Measurements from ENCODE around the gene RGS3. TPM values are rescaled to one million over a fixed set of nuclear protein-coding genes. Genes with fewer than 3 reads are reported as not detected.

The RGS3 gene
- total RNA-seq, 2 experiments from 2014 or later, result 22.8 to 32.9 TPM

DNA sequence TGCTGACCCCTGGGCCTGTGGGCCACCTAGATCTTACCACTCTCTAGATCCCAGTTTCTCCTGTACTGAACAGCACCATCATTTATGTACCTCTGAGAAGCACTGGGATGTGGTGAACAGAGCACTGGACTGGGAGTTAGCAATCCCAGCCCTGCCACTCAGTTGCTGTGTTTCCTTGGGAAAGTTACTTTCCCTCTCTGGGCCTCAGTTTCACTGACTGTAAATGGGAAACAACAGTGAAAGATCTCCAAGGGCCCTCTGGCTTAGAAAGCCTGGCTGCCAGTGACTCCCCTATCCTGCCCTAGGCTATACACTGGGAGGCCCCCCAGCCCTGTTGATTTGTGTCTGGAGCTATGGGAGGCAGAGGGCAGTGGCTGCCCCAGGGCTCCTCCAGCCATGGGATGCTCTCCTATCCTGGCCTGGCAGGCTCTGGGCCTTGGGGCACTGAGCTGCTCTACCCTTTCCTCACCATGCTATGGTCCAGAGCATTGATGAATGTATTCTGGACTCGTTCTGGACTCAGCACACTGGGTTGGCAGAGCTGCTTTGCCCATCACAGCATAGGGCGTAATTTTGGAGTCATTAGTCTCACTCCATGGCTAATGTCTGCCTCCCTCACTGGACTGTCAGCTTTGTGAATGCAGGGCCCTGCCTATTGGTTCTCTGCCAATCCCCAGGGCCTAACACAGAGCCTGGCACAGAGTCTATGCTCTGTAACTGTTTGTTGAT, 99.3 kb downstream of the RGS3 start:
- ChIA-PET POLR2A (interaction anchor here (0.5 kb wide), 1 partner anchor 10 kb away, joined by 3 read pairs; no protein-coding TSS in a partner anchor), CTCF (ENCODE audit: unreplicated experiment) (no interaction called here)
- Histone ChIP-seq H2AFZ (ENCODE audit: low read length) (no peak overlapping the region), H3K4me1 (ENCODE audit: insufficient read depth, low read length, poor library complexity, severe bottlenecking) (peaks cover 12% of the 10 kb centered on the region), H3K4me3 (ENCODE audit: low read depth, low read length, poor library complexity, severe bottlenecking) (no peak overlapping the region), H3K9me3 (ENCODE audit: low read length) (no peaks in the 10 kb centered on the region), H3K27ac (ENCODE audit: low read depth, low read length, poor library complexity, severe bottlenecking) (no peak overlapping the region), H3K9me2 (ENCODE audit: insufficient read depth, low read length) (no peaks in the 10 kb centered on the region), H3K79me2 (ENCODE audit: insufficient read depth, low read depth, low read length) (no peaks in the 10 kb centered on the region), H3K36me3 (ENCODE audit: insufficient read depth, low read length) (no peaks in the 10 kb centered on the region), H3K4me2 (ENCODE audit: low read length) (no peak overlapping the region), H4K20me1 (ENCODE audit: insufficient read depth, low read length) (no peaks in the 10 kb centered on the region)
- BruUV-seq (replicated peaks), result no TSS peak
- no peak for DNase-seq (ENCODE audit: low spot score)
- intact Hi-C loops (cut with micrococcal nuclease; ENCODE audit: unreplicated experiment), result no loop called here
- TF ChIP-seq EZH2phosphoT487 (IDR thresholded peaks at IDR 0.05; ENCODE audit: borderline replicate concordance, low read depth, low read length), result no peak
- TF ChIP-seq, protein P1, sequence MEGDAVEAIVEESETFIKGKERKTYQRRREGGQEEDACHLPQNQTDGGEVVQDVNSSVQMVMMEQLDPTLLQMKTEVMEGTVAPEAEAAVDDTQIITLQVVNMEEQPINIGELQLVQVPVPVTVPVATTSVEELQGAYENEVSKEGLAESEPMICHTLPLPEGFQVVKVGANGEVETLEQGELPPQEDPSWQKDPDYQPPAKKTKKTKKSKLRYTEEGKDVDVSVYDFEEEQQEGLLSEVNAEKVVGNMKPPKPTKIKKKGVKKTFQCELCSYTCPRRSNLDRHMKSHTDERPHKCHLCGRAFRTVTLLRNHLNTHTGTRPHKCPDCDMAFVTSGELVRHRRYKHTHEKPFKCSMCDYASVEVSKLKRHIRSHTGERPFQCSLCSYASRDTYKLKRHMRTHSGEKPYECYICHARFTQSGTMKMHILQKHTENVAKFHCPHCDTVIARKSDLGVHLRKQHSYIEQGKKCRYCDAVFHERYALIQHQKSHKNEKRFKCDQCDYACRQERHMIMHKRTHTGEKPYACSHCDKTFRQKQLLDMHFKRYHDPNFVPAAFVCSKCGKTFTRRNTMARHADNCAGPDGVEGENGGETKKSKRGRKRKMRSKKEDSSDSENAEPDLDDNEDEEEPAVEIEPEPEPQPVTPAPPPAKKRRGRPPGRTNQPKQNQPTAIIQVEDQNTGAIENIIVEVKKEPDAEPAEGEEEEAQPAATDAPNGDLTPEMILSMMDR (conservative IDR thresholded peaks at IDR 0.05; ENCODE audit: low read length), result no peak

DNA sequence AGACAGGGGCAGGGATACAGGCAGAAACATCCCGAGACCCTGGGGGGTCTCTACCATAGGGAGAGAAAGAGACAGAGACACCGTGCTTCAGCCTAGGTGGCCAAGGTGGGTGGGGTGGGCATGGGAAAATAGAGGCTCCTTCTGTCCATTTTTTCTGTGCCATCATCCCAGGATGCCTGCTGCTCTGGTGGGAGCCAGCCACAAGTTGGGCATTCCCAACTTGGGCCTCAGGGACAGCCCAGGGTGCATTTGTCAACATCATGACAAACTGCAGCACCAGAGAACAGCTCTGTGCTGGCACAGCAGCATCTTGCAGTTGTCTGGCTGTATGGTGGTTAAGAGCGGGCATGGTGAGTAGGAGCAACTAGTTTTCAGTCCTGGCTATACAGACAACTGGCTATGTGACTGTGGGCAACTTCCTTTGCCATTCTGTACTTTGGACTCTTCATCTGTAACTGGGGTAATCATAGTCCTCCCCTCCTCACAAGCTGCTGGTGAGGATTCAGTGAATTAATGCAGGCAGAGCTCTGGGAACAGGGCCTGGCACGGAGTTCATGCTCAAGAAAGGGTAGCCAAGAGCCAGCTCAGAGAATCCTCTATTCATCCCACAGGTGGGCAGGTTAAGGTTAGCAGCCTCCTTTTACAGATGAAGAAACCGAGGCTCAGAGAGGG, 100.4 kb downstream of the RGS3 start:
- Histone ChIP-seq H3K9me3 (ENCODE audit: low read length) (no peaks in the 10 kb centered on the region), H3K4me2 (ENCODE audit: low read length) (no peak overlapping the region), H4K20me1 (ENCODE audit: insufficient read depth, low read length) (no peaks in the 10 kb centered on the region), H3K27ac (ENCODE audit: low read depth, low read length, poor library complexity, severe bottlenecking) (no peak overlapping the region), H3K4me3 (ENCODE audit: low read depth, low read length, poor library complexity, severe bottlenecking) (no peak overlapping the region), H2AFZ (ENCODE audit: low read length) (no peak overlapping the region), H3K4me1 (ENCODE audit: insufficient read depth, low read length, poor library complexity, severe bottlenecking) (peaks cover 12% of the 10 kb centered on the region), H3K79me2 (ENCODE audit: insufficient read depth, low read depth, low read length) (no peaks in the 10 kb centered on the region), H3K9me2 (ENCODE audit: insufficient read depth, low read length) (no peaks in the 10 kb centered on the region), H3K36me3 (ENCODE audit: insufficient read depth, low read length) (no peaks in the 10 kb centered on the region)
- no peak for DNase-seq (ENCODE audit: low spot score)
- no TSS peak for BruUV-seq (replicated peaks)
- TF ChIP-seq, protein P1 (conservative IDR thresholded peaks at IDR 0.05; ENCODE audit: low read length), result no peak
- no peak for TF ChIP-seq EZH2phosphoT487 (IDR thresholded peaks at IDR 0.05; ENCODE audit: borderline replicate concordance, low read depth, low read length)
- ChIA-PET CTCF (ENCODE audit: unreplicated experiment) (interaction anchor here (0.5 kb wide), 1 partner anchor 11 kb away, joined by 4 read pairs; no protein-coding TSS in a partner anchor), POLR2A (no interaction called here)
- intact Hi-C loops (cut with micrococcal nuclease; ENCODE audit: unreplicated experiment), result no loop called here
